Activated T-helper 2 cell treated with anti-CD3 and anti-CD28 coated beads, Interferon-gamma antibody, Interleukin-2, Interleukin-4, amounts not matched to agents 10 μg/mL and 5 μg/mL and 100 μg/mL, durations not matched to agents 14 hours and 24 hours and 36 hours (primary cell): ENCODE measurements around the gene ACCS. TPM values are rescaled to one million over a fixed set of nuclear protein-coding genes. Genes with fewer than 3 reads are reported as not detected.

Source experiments
- DNase-seq: peaks from one replicate; pipeline ENCODE4 v3.0.0; 2021; ENCODE audit warnings: low spot score
- H3K27ac Mint-ChIP-seq: one replicate; pipeline ENCODE4 v1.8.0; 2021; ENCODE audit warnings: mixed read lengths
- H3K27me3 Mint-ChIP-seq: one replicate; pipeline ENCODE4 v1.8.0; 2021; ENCODE audit warnings: low read depth, mixed read lengths
- H3K36me3 Mint-ChIP-seq: one replicate; pipeline ENCODE4 v1.8.0; 2021; ENCODE audit warnings: low read depth, mixed read lengths
- H3K4me1 Mint-ChIP-seq: one replicate; pipeline ENCODE4 v1.8.0; 2021; ENCODE audit warnings: low read depth, mixed read lengths
- H3K4me3 Mint-ChIP-seq: one replicate; pipeline ENCODE4 v1.8.0; 2021; ENCODE audit warnings: low read depth, mild to moderate bottlenecking, moderate library complexity, mixed read lengths
- H3K9me3 Mint-ChIP-seq: one replicate; pipeline ENCODE4 v1.8.0; 2021; ENCODE audit warnings: mixed read lengths
- intact Hi-C: fragments of 100-400 bp; cut with micrococcal nuclease; formaldehyde crosslinking; loops from one replicate; pipeline ENCODE4 v1.15.1; 2023
- total RNA-seq: library from RNA; stranded (reverse); gene quantifications from 2 replicates; pipeline ENCODE4 v1.2.3, GENCODE V29; 2022

Gene ACCS
- total RNA-seq, 1 donor from 2014 or later = 22.8 TPM

GRCh38 chr11:44104481-44105294 is 38.6 kb downstream of the ACCS start:
- peaks cover 14% of the 10 kb centered on the region for H3K36me3 Mint-ChIP-seq
- intact Hi-C loops = no loop called here
- DNase-seq = no peak
- H3K4me3 Mint-ChIP-seq = no peak overlapping the region
- H3K9me3 Mint-ChIP-seq = no peaks in the 10 kb centered on the region
- H3K27ac Mint-ChIP-seq = no peak overlapping the region
- H3K4me1 Mint-ChIP-seq = peaks cover 3% of the 10 kb centered on the region
- H3K27me3 Mint-ChIP-seq = no peaks in the 10 kb centered on the region

- intact Hi-C loops = no loop called here
- Mint-ChIP-seq H3K36me3 (peaks cover 35% of the 10 kb centered on the region), H3K27me3 (no peaks in the 10 kb centered on the region), H3K27ac (no peak overlapping the region), H3K4me3 (no peak overlapping the region), H3K9me3 (no peaks in the 10 kb centered on the region), H3K4me1 (peaks cover 10% of the 10 kb centered on the region)
- DNase-seq = no peak
These were observed 42.2 kb downstream of the ACCS start for GRCh38 chr11:44108260-44108659.

DNA sequence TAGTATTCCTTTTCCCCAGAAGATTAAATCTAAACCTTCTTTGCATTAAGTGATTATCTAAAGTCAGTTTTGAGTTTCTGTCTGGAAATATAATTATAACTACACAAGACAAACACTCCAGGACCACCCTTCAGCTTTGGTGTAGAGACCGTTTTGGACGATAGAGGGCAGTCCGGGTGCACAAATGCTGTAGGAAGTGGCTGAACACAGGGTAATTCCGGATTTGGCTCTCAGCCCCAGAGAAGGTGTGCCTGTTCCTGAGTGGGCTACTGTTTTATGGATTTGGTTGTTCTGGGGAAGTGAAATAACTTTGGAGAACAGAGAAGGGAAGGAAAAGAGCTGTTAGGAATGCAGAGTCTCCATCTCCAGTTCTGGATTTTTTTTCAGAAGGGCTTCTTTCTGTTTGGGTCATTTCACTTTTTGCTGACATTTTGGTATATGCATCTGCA is 44.2 kb downstream of the ACCS start:
- peaks cover 44% of the 10 kb centered on the region for H3K36me3 Mint-ChIP-seq
- intact Hi-C loops = loop anchor here (5.0 to 10.0 kb wide), 3 partner anchors 175 to 427 kb away; partner anchors contain the start of gene ALX4

DNA sequence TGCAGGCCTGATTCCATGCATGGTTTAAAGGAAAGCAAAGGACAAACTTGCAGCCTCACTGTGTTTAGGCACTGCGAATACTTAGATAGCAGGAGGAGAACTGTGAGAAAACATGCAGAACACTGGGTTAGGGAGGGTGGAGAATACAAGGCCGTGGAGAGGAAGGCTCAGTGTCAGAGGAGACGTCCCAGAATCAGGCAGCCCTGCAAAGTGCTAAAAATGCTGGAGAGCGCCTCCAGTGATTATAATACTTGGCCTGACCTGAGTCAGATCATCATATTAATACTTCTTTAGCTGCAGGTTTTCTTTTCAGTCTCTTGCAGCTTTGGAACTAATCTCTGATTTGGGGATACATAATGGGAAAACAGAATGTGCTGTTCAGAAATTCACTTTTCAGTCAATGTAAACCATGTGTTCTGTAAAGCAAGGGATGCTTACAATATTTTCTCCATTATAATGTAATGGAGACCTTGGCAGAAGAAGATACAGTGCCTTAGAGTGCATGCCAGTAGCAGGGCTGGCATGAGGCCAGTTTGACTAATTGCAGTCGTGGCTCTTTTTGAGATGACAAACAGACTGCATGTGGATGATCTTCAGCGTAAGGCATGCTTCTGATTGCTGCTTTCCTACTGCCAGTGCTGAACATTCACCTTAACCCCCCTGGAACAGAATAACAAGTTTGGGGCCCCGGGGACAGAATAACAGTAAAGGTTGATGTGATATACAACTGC is 46.2 kb downstream of the ACCS start:
- H3K4me3 Mint-ChIP-seq = no peak overlapping the region
- peaks cover 7% of the 10 kb centered on the region for H3K4me1 Mint-ChIP-seq
- no peak for DNase-seq
- no peaks in the 10 kb centered on the region for H3K27me3 Mint-ChIP-seq
- H3K27ac Mint-ChIP-seq = no peak overlapping the region
- H3K36me3 Mint-ChIP-seq = peaks cover 58% of the 10 kb centered on the region
- H3K9me3 Mint-ChIP-seq = no peaks in the 10 kb centered on the region
- intact Hi-C loops = loop anchor here (5.0 to 10.0 kb wide), 3 partner anchors 173 to 425 kb away; partner anchors contain the start of gene ALX4

More for the DNA sequence above, 44.2 kb downstream of the ACCS start:
- Mint-ChIP-seq H3K9me3 (no peaks in the 10 kb centered on the region), H3K4me1 (peaks cover 7% of the 10 kb centered on the region), H3K4me3 (no peak overlapping the region), H3K27me3 (no peaks in the 10 kb centered on the region), H3K27ac (peak overlapping the region; percentile 61)
- DNase-seq = peak; percentile 29

- DNase-seq = no peak
- H3K27ac Mint-ChIP-seq = no peak overlapping the region
- H3K4me3 Mint-ChIP-seq = no peak overlapping the region
- intact Hi-C loops = loop anchor here (5.0 to 10.0 kb wide), 3 partner anchors 172 to 424 kb away; partner anchors contain the start of gene ALX4
- no peaks in the 10 kb centered on the region for H3K9me3 Mint-ChIP-seq
- no peaks in the 10 kb centered on the region for H3K27me3 Mint-ChIP-seq
- H3K4me1 Mint-ChIP-seq = peaks cover 7% of the 10 kb centered on the region
- peaks cover 52% of the 10 kb centered on the region for H3K36me3 Mint-ChIP-seq
These were observed 46.9 kb downstream of the ACCS start for GRCh38 chr11:44113018-44113417.

DNA sequence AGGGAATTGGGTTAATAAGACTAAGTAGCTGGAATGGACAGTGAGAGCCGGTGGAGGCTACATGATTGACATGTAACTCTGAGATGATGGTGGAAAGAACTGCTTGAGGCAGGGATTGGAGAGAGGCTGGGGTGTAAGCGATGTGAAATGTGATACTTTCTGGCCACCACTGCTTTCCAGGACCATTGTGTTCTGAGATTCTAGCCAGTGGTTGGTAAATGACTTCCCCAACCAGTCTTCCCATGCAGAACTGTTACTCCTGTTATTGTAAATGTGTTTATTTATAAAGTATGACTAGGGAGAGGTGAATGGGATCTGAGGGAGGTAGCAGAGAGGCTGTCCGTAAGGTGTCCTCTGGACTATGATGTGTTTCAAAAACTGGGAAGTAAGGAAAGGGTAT is 47.5 kb downstream of the ACCS start:
- Mint-ChIP-seq H3K4me3 (no peak overlapping the region), H3K27ac (no peak overlapping the region), H3K4me1 (peaks cover 7% of the 10 kb centered on the region), H3K9me3 (no peaks in the 10 kb centered on the region), H3K36me3 (peaks cover 52% of the 10 kb centered on the region), H3K27me3 (no peaks in the 10 kb centered on the region)
- intact Hi-C loops = loop anchor here (5.0 to 10.0 kb wide), 3 partner anchors 171 to 424 kb away; partner anchors contain the start of gene ALX4
- no peak for DNase-seq

DNA sequence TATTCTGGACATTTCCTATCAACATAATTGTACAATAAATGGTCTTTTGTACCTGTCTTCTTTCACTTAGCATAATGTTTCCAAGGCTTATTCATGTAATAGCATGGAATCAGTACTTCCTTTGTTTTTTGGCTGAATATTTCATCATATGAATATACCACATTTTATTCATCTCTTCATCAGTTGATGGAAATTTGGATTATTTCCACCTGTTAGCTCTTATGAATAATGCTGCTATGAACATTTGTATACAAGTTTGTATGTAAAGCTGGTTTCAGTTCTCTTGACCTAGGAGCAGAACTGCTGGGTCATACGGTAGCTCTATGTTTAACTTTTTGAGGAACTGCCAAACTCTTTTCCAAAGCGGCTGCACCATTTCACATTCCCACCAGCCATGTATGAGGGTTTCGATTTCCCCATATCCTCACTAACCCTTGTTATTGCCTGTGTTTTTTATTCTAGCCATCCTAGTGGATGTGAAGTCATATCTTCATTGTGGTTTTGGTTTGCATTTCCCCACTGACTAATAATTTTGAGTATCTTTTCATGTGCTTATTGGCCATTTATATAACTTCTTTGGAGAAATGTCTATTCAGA is 50.3 kb downstream of the ACCS start:
- H3K36me3 Mint-ChIP-seq = peaks cover 48% of the 10 kb centered on the region
- no peaks in the 10 kb centered on the region for H3K27me3 Mint-ChIP-seq

DNA sequence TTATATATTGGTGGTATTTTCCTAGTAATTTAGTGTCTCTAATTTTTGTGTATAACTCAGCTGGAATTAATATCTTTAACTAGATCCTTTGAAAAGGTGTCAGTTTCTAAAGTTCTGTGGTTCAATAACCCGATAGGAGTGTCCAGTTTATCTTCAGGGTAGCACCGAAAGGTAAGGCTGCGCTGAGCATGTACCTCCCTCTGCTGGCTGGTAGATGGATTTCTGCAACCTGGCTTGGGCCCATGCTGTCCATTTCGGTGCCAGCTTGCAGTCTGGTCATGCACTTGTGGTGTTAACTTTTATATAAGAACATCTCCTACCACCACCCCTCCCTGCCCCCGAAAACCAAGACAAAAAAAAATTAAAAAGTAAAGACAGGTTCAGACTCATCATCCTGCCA is 54.1 kb downstream of the ACCS start:
- Mint-ChIP-seq H3K4me1 (no peaks in the 10 kb centered on the region), H3K27me3 (no peaks in the 10 kb centered on the region), H3K27ac (no peak overlapping the region), H3K9me3 (no peaks in the 10 kb centered on the region), H3K36me3 (peaks cover 33% of the 10 kb centered on the region), H3K4me3 (no peak overlapping the region)
- intact Hi-C loops = no loop called here
- DNase-seq = no peak

More for the DNA sequence above, 50.3 kb downstream of the ACCS start:
- no peak overlapping the region for H3K27ac Mint-ChIP-seq
- H3K4me3 Mint-ChIP-seq = no peak overlapping the region
- no peaks in the 10 kb centered on the region for H3K4me1 Mint-ChIP-seq
- H3K9me3 Mint-ChIP-seq = no peaks in the 10 kb centered on the region
- intact Hi-C loops = loop anchor here (10.0 kb wide), 1 partner anchor 168 kb away; no protein-coding TSS in a partner anchor
- DNase-seq = no peak

DNA sequence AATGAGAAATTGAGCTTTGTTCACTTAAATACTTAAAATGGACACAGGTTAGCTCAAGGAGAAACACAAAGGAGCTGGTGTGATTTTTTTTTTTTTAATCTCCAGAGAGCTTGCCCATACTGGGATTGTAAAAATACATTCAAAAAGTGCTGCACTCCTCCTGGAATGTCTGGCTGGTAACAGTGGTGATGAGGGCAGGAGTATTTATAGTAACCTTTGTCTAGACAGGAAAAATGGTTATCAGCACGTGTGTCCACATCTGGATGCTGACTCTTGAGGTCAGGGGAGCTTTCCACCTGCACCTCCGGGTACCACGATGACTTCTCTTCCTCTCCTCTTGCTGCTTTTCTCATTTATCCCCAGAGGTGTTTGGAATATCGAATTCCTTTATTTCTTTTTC is 59.5 kb downstream of the ACCS start:
- no peaks in the 10 kb centered on the region for H3K27me3 Mint-ChIP-seq
- no peak overlapping the region for H3K4me3 Mint-ChIP-seq
- no peaks in the 10 kb centered on the region for H3K9me3 Mint-ChIP-seq
- H3K27ac Mint-ChIP-seq = no peak overlapping the region
- intact Hi-C loops = no loop called here
- no peak for DNase-seq
- H3K36me3 Mint-ChIP-seq = peaks cover 42% of the 10 kb centered on the region
- no peaks in the 10 kb centered on the region for H3K4me1 Mint-ChIP-seq

DNA sequence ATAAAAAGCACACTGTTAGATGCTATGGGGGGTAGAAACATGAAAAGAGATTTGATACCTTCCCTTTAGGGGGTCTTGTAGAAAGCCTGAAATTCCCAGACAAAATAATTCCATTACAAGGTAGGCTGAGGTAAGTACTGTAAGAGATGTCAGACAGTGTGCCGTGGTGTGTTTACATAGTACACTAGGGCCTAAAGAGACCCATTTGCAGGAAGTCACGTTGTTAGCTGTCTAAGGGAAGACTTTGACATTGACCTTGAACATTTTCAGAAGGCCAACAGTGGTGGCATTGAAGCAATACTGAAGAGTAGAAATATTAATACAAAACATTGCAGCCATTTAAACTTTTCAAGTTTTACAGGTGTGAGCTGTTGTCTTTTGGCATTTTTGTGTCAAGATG is 60.2 kb downstream of the ACCS start:
- H3K27ac Mint-ChIP-seq = no peak overlapping the region
- H3K9me3 Mint-ChIP-seq = no peaks in the 10 kb centered on the region
- peaks cover 45% of the 10 kb centered on the region for H3K36me3 Mint-ChIP-seq
- H3K4me3 Mint-ChIP-seq = no peak overlapping the region
- no peak for DNase-seq
- intact Hi-C loops = no loop called here
- no peaks in the 10 kb centered on the region for H3K27me3 Mint-ChIP-seq
- no peaks in the 10 kb centered on the region for H3K4me1 Mint-ChIP-seq

GRCh38 chr11:44127130-44127529 is 61.1 kb downstream of the ACCS start:
- intact Hi-C loops = no loop called here
- Mint-ChIP-seq H3K4me1 (no peaks in the 10 kb centered on the region), H3K27me3 (no peaks in the 10 kb centered on the region), H3K9me3 (no peaks in the 10 kb centered on the region), H3K27ac (no peak overlapping the region), H3K4me3 (no peak overlapping the region), H3K36me3 (peaks cover 41% of the 10 kb centered on the region)
- no peak for DNase-seq

DNA sequence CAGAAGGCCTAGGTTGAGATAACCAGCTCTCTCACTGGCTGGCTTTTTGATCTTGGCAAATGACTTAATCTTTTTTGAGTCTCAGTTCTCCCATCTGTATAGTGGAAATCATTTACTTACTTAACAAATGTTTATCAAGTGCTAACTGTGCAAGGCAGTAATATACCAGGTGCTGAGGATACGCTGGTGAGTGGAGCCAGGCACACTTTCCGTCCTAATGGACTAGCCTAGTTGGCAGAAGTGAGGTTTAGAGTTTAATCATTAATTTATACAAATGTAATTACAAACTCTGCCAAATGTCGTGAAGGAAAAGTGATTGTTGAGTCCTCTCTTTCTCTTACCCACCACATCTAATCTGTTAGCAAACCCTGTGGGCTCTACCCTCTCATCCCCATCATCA is 62.7 kb downstream of the ACCS start:
- Mint-ChIP-seq H3K9me3 (no peaks in the 10 kb centered on the region), H3K36me3 (peaks cover 43% of the 10 kb centered on the region), H3K27me3 (no peaks in the 10 kb centered on the region), H3K4me1 (no peaks in the 10 kb centered on the region), H3K27ac (no peak overlapping the region), H3K4me3 (no peak overlapping the region)
- intact Hi-C loops = no loop called here
- no peak for DNase-seq
